KBM-7 (cell line): ENCODE data around the gene PTPRE.
"Not testable (repeated sequence)": the region's sequence is repeated elsewhere in the genome, so short reads cannot be mapped to it uniquely, and the experiment has no call there.

ENCODE experiments used
- DNase-seq: peaks from one replicate; pipeline ENCODE4 v3.0.0-alpha.2; 2015
- in situ Hi-C: fragments of 300-500 bp; cut with MboI; formaldehyde crosslinking; loops from 2 replicates; pipeline ENCODE4 v1.14.3; 2020; ENCODE audit warnings: low sequenced_read_pairs, low pct_unique_long_range_greater_than_20kb, mixed read lengths

The PTPRE gene

GRCh38 chr10:127986531-127987466, 79.9 kb downstream of the PTPRE start:
- in situ Hi-C loops = no loop called here
- DNase-seq = no peak

GRCh38 chr10:127987467-127988380, 80.8 kb downstream of the PTPRE start:
- DNase-seq = no peak
- in situ Hi-C loops = no loop called here

- in situ Hi-C loops = no loop called here
- no peak for DNase-seq
Observed at GRCh38 chr10:127989481-127990012, 82.6 kb downstream of the PTPRE start.

- not testable (repeated sequence) for DNase-seq
Observed at GRCh38 chr10:127990132-127990788, 83.4 kb downstream of the PTPRE start.

GRCh38 chr10:127990846-127991542, 84.1 kb downstream of the PTPRE start:
- DNase-seq = no peak
- in situ Hi-C loops = no loop called here

More at GRCh38 chr10:127990132-127990788, 83.4 kb downstream of the PTPRE start:
- in situ Hi-C loops = not testable (repeated sequence)

- no peak for DNase-seq
- in situ Hi-C loops = no loop called here
Observed at GRCh38 chr10:127991543-127992255, 84.8 kb downstream of the PTPRE start.

- DNase-seq = no peak
- in situ Hi-C loops = no loop called here
Observed at GRCh38 chr10:127992376-127992775, 85.5 kb downstream of the PTPRE start.

- DNase-seq = no peak
- in situ Hi-C loops = no loop called here
Observed at GRCh38 chr10:127993056-127993690, 86.3 kb downstream of the PTPRE start.

GRCh38 chr10:127995939-127996338, 89.0 kb downstream of the PTPRE start:
- DNase-seq = no peak
- in situ Hi-C loops = no loop called here

GRCh38 chr10:127996586-127996985, 89.7 kb downstream of the PTPRE start:
- no peak for DNase-seq
- in situ Hi-C loops = no loop called here

GRCh38 chr10:127997271-127997670, 90.4 kb downstream of the PTPRE start:
- in situ Hi-C loops = no loop called here
- DNase-seq = no peak

GRCh38 chr10:127997937-127998336, 91.0 kb downstream of the PTPRE start:
- no peak for DNase-seq
- in situ Hi-C loops = no loop called here

- DNase-seq = no peak
- in situ Hi-C loops = no loop called here
Observed at GRCh38 chr10:127998501-127999144, 91.7 kb downstream of the PTPRE start.

GRCh38 chr10:127999297-128000129, 92.6 kb downstream of the PTPRE start:
- no peak for DNase-seq
- in situ Hi-C loops = loop anchor here (25.0 kb wide), 1 partner anchor 87 kb away; the partner anchor contains the start of gene PTPRE

GRCh38 chr10:128000471-128001362, 93.8 kb downstream of the PTPRE start:
- in situ Hi-C loops = loop anchor here (25.0 kb wide), 1 partner anchor 88 kb away; the partner anchor contains the start of gene PTPRE
- no peak for DNase-seq
